NOMO-1 treated with dmso at 0.1 percent for 144 hours (cell line): ENCODE data around the gene ZNF516.

Experiments
- DNase-seq: peaks from one replicate; lab custom pipeline; 2025; ENCODE audit not compliant: unreplicated experiment; lab: John Stamatoyannopoulos, UW

Gene ZNF516

GRCh38 chr18:76405681-76406356 is 89.2 kb downstream of the ZNF516 start:
- DNase-seq = no peak

GRCh38 chr18:76405280-76405679 is 89.8 kb downstream of the ZNF516 start:
- no peak for DNase-seq

- DNase-seq = no peak
Observed at GRCh38 chr18:76404345-76404831, 90.7 kb downstream of the ZNF516 start.

- DNase-seq = peak; percentile 86
Observed at GRCh38 chr18:76402026-76402990, 92.7 kb downstream of the ZNF516 start.

- peak; percentile 87 for DNase-seq
Observed at GRCh38 chr18:76401498-76401897, 93.5 kb downstream of the ZNF516 start.

- DNase-seq = no peak
Observed at GRCh38 chr18:76399613-76400391, 95.2 kb downstream of the ZNF516 start.

- DNase-seq = peak; percentile 64
Observed at GRCh38 chr18:76398896-76399612, 96.0 kb downstream of the ZNF516 start.

GRCh38 chr18:76398295-76398694 is 96.7 kb downstream of the ZNF516 start:
- DNase-seq = no peak

- no peak for DNase-seq
Observed at GRCh38 chr18:76397631-76398030, 97.4 kb downstream of the ZNF516 start.

- no peak for DNase-seq
Observed at GRCh38 chr18:76396792-76397191, 98.2 kb downstream of the ZNF516 start.

GRCh38 chr18:76395609-76396008 is 99.4 kb downstream of the ZNF516 start:
- no peak for DNase-seq

- no peak for DNase-seq
Observed at GRCh38 chr18:76394780-76395476, 100.1 kb downstream of the ZNF516 start.

GRCh38 chr18:76392349-76392748 is 102.7 kb downstream of the ZNF516 start:
- DNase-seq = no peak

- DNase-seq = no peak
Observed at GRCh38 chr18:76391746-76392145, 103.3 kb downstream of the ZNF516 start.

- DNase-seq = no peak
Observed at GRCh38 chr18:76391038-76391437, 104.0 kb downstream of the ZNF516 start.

GRCh38 chr18:76390452-76391035 is 104.5 kb downstream of the ZNF516 start:
- DNase-seq = no peak

- no peak for DNase-seq
Observed at GRCh38 chr18:76389716-76390115, 105.3 kb downstream of the ZNF516 start.

GRCh38 chr18:76388891-76389423 is 106.1 kb downstream of the ZNF516 start:
- DNase-seq = no peak

- no peak for DNase-seq
Observed at GRCh38 chr18:76388261-76388660, 106.8 kb downstream of the ZNF516 start.
